PC-9 (cell line): ENCODE results near the gene GLYATL1. TPM values are rescaled to one million over a fixed set of nuclear protein-coding genes. Genes with fewer than 3 reads are reported as not detected.

Experiments used
- BruUV-seq: library from RNA; stranded (reverse); fragments of 400-500 nt; replicated peaks from 2 replicates; lab custom pipeline; 2021; lab: Mats Ljungman, UMichigan
- CTCF ChIA-PET: fragments of 300-600 bp; sonication (Branson Sonifier 250); formaldehyde crosslinking; loops from one replicate; lab custom pipeline; 2022; ENCODE audit warnings: antibody characterized with exemption; lab: Charles Lee
- POLR2A ChIA-PET: fragments of 300-600 bp; sonication (Branson Sonifier 250); formaldehyde crosslinking; loops from one replicate; lab custom pipeline; 2022; ENCODE audit warnings: antibody characterized with exemption; ENCODE audit not compliant: unreplicated experiment; lab: Charles Lee
- DNase-seq, 2 experiments: peaks; one replicate each; pipeline versions ENCODE4 v3.0.0 to v3.0.0-alpha.2; 2015 to 2022; ENCODE audit warnings: mixed read lengths in 1 of 2
- H2AFZ ChIP-seq: fragments of 200-600 bp; sonication (generic); 2 replicates; pipeline ENCODE4 v1.8.1; 2017; ENCODE audit warnings: antibody characterized with exemption
- H3F3A ChIP-seq: fragments of 200-600 bp; sonication (generic); 2 replicates; pipeline ENCODE4 v1.8.1; 2017; ENCODE audit warnings: antibody characterized with exemption, mild to moderate bottlenecking, low read depth; ENCODE audit not compliant: insufficient read depth
- H3K27ac ChIP-seq: fragments of 200-600 bp; sonication (generic); 2 replicates; pipeline ENCODE4 v1.6.1; 2016; ENCODE audit warnings: mixed run types
- H3K27me3 ChIP-seq: fragments of 200-600 bp; sonication (generic); 2 replicates; pipeline ENCODE4 v1.6.1; 2016; ENCODE audit warnings: low read depth, mixed run types; ENCODE audit not compliant: insufficient read depth
- H3K36me3 ChIP-seq: fragments of 200-600 bp; sonication (generic); 2 replicates; pipeline ENCODE4 v1.6.1; 2016; ENCODE audit warnings: low read depth, mixed run types
- H3K4me1 ChIP-seq: fragments of 200-600 bp; sonication (generic); replicated peaks from 2 replicates; pipeline ENCODE4 v1.6.1; 2016; ENCODE audit warnings: mixed run types; ENCODE audit not compliant: insufficient read depth
- H3K4me2 ChIP-seq: fragments of 200-600 bp; sonication (generic); 2 replicates; pipeline ENCODE4 v1.6.1; 2017; ENCODE audit warnings: mixed run types
- H3K4me3 ChIP-seq: fragments of 200-600 bp; sonication (generic); 2 replicates; pipeline ENCODE4 v1.6.1; 2016; ENCODE audit warnings: mixed run types
- H3K79me2 ChIP-seq: fragments of 200-600 bp; sonication (generic); 2 replicates; pipeline ENCODE4 v1.6.1; 2017; ENCODE audit warnings: low read depth, mixed run types
- H3K9me2 ChIP-seq: fragments of 200-600 bp; sonication (generic); 2 replicates; pipeline ENCODE4 v1.8.1; 2017; ENCODE audit warnings: mild to moderate bottlenecking; ENCODE audit not compliant: insufficient read depth
- H3K9me3 ChIP-seq: fragments of 200-600 bp; sonication (generic); 2 replicates; pipeline ENCODE4 v1.8.1; 2016; ENCODE audit warnings: low read depth; ENCODE audit not compliant: insufficient read depth
- H4K20me1 ChIP-seq: fragments of 200-600 bp; sonication (generic); 2 replicates; pipeline ENCODE4 v1.8.1; 2017; ENCODE audit not compliant: insufficient read depth
- EZH2 ChIP-seq: fragments of 200-600 bp; sonication (generic); IDR thresholded peaks from 2 replicates; pipeline ENCODE4 v1.8.0; 2017; ENCODE audit warnings: antibody characterized with exemption, low read depth
- intact Hi-C: fragments of 100-400 bp; cut with micrococcal nuclease; formaldehyde crosslinking; loops from one replicate; pipeline ENCODE4 v1.10.0; 2022; ENCODE audit not compliant: unreplicated experiment
- total RNA-seq: library from RNA; stranded (reverse); gene quantifications from 2 replicates; pipeline ENCODE4 v1.2.3, GENCODE V29; 2021
- TF ChIP-seq, protein P1 (sequence below): fragments of 200-600 bp; sonication (generic); conservative IDR thresholded peaks from 2 replicates; pipeline ENCODE4 v1.6.1; 2017; ENCODE audit warnings: mixed run types, antibody characterized with exemption, mild to moderate bottlenecking, moderate library complexity

The GLYATL1 gene
- total RNA-seq, 1 experiment from 2014 or later: not detected

DNA sequence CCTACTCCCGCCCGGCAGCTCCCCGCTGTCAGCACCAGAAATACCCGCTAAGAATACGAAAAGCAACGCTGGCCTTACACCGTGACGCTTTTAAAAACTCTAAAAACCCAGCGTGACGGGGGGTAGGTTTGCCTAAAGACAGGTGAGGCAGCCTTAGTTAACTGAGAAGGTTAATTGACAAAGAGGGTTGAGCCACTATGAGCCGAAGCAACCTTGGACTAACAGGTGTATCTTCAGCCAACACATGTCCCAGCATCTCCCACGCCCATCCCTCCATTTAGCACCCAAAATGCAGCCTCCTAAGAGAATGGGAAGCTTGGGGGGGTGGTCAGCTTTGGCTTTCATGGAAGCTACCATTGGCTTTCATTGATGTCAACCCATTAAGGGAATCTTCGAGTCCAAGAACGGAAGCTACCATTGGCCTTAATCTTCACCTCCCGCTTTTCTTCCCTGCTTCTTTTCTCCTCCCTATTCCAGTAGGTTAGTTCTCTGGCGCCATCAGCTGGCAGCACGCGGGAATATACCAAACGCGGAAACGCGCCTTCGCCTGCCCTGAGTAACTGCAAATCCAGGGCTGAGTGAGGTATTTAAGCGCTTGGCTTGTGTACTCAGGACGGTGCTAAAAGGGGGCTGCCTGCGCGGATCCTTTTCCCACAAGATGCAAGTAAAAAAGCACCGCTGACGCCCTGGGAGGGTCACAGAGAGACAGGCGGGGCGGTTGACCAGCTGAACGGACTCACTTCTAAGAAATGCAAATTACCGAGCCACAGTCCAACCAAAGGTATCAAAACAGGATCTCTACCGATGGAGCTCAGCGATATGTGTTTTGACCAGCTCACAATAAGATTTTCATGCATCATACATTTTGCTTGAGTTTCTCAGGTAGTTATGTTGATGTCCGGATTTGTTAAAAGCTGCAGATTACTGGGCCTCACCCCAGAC, 38.5 kb upstream of the GLYATL1 start:
- intact Hi-C loops: loop anchor here (5.0 to 10.0 kb wide), 2 partner anchors 246 to 323 kb away; partner anchors contain the start of genes LPXN and ZFP91
- Histone ChIP-seq H3K79me2 (no peaks in the 10 kb centered on the region), H3K4me2 (no peak overlapping the region), H3K4me1 (no peaks in the 10 kb centered on the region), H2AFZ (no peak overlapping the region), H4K20me1 (no peaks in the 10 kb centered on the region), H3K9me3 (no peaks in the 10 kb centered on the region), H3K27ac (no peak overlapping the region), H3K36me3 (no peaks in the 10 kb centered on the region), H3K27me3 (peaks cover 4% of the 10 kb centered on the region; the same call in 1 of the 2 replicates), H3F3A (no peaks in the 10 kb centered on the region), H3K4me3 (no peak overlapping the region), H3K9me2 (0 out of 2 replicates have a peak, but pooled peaks cover 6% of the 10 kb centered on the region)
- ChIA-PET CTCF (interaction anchor here (0.6 kb wide), 1 partner anchor 241 kb away, joined by 3 read pairs; no protein-coding TSS in a partner anchor), POLR2A (interaction anchor here (0.7 kb wide), 1 partner anchor 388 kb away, joined by 3 read pairs; no protein-coding TSS in a partner anchor)
- no peak for TF ChIP-seq EZH2
- TF ChIP-seq, protein P1, sequence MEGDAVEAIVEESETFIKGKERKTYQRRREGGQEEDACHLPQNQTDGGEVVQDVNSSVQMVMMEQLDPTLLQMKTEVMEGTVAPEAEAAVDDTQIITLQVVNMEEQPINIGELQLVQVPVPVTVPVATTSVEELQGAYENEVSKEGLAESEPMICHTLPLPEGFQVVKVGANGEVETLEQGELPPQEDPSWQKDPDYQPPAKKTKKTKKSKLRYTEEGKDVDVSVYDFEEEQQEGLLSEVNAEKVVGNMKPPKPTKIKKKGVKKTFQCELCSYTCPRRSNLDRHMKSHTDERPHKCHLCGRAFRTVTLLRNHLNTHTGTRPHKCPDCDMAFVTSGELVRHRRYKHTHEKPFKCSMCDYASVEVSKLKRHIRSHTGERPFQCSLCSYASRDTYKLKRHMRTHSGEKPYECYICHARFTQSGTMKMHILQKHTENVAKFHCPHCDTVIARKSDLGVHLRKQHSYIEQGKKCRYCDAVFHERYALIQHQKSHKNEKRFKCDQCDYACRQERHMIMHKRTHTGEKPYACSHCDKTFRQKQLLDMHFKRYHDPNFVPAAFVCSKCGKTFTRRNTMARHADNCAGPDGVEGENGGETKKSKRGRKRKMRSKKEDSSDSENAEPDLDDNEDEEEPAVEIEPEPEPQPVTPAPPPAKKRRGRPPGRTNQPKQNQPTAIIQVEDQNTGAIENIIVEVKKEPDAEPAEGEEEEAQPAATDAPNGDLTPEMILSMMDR: peak; percentile 63
- DNase-seq: peak; percentile 40 to 66
- no TSS peak for BruUV-seq

DNA sequence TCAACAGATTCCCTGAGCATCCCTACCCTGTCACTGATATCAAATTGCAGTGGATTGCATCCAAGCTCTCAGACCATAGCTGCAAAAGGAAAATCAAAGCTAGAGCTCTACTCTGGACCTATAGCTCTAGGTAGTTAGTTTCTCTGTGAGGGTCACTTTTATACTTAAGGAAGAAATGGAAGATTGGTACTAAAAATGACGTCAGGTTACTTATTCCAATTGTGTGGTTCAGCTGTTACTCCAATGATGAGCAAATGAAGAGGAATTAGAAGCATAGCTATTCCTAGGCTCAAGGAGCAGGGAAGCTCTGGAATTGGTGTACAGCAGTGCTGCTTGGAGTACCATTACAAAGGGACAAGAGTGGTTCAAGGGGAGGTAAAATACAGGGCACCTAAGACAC, 36.4 kb upstream of the GLYATL1 start:
- ChIA-PET CTCF (no interaction called here), POLR2A (no interaction called here)
- Histone ChIP-seq H3K4me3 (no peak overlapping the region), H3K9me3 (no peaks in the 10 kb centered on the region), H3K9me2 (0 out of 2 replicates have a peak, but pooled peaks cover 2% of the 10 kb centered on the region), H4K20me1 (no peaks in the 10 kb centered on the region), H3F3A (no peaks in the 10 kb centered on the region), H3K4me2 (no peak overlapping the region), H3K27ac (no peak overlapping the region), H2AFZ (no peak overlapping the region), H3K36me3 (no peaks in the 10 kb centered on the region), H3K27me3 (peaks cover 12% of the 10 kb centered on the region), H3K79me2 (no peaks in the 10 kb centered on the region), H3K4me1 (no peaks in the 10 kb centered on the region)
- no peak for DNase-seq
- BruUV-seq: no TSS peak
- TF ChIP-seq, protein P1: no peak
- TF ChIP-seq EZH2: no peak
- intact Hi-C loops: loop anchor here (5.0 to 10.0 kb wide), 2 partner anchors 248 to 326 kb away; partner anchors contain the start of genes LPXN and ZFP91

DNA sequence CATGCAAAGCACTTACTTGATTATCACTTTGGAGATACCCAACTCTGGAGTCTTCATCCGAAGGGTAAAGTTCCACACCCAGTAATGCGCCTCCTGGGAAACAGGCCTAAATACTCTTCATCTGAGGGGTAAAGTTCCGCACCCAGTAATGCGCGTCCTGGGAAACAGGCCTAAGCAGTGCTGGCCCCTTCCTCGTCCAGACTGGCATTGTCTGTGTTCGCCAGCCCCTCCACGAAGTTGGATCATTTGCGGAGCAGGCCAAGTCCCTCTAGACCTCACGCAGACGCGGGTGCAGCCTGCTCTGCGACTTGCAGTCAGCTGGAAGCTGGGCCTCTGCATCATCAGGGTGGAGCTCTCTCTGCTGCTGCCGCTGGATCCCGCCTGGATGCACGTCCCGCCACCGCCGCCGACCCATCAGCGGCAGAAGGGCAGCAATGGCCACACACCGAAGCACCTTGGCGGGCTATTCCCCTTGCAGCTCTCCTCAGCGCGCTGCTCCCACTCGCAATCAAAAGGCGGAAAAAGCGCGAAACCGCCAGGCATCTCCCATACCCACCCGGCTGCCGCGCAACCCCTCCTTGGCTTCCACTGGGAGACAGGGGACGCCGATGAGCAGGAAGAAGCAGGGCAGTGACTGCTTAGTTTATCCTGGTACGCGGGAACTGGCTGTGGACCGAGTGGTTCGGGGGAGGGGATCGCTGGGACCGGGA, 34.1 kb upstream of the GLYATL1 start:
- Histone ChIP-seq H3K9me2 (no peaks in the 10 kb centered on the region), H3K79me2 (no peaks in the 10 kb centered on the region), H2AFZ (no peak overlapping the region), H4K20me1 (no peaks in the 10 kb centered on the region), H3K36me3 (no peaks in the 10 kb centered on the region), H3F3A (no peaks in the 10 kb centered on the region), H3K4me1 (no peaks in the 10 kb centered on the region), H3K9me3 (no peaks in the 10 kb centered on the region), H3K4me2 (no peak overlapping the region), H3K27me3 (peaks cover 21% of the 10 kb centered on the region), H3K4me3 (no peak overlapping the region), H3K27ac (no peak overlapping the region)
- TF ChIP-seq, protein P1: no peak
- TF ChIP-seq EZH2: no peak
- CTCF ChIA-PET: no interaction called here
- no peak for DNase-seq
- intact Hi-C loops: loop anchor here (10.0 kb wide), 1 partner anchor 250 kb away; no protein-coding TSS in a partner anchor
- BruUV-seq: no TSS peak
- POLR2A ChIA-PET: no interaction called here
